HG02763 (cell line): Measurements from ENCODE around the gene SLC4A9.

Experiments
- ATAC-seq: cut with Tn5 transposase; IDR thresholded peaks from one replicate; pipeline ENCODE4 v1.9.1; 2021; ENCODE audit warnings: mild to moderate bottlenecking, moderate library complexity; ENCODE audit not compliant: unreplicated experiment

Gene SLC4A9

DNA sequence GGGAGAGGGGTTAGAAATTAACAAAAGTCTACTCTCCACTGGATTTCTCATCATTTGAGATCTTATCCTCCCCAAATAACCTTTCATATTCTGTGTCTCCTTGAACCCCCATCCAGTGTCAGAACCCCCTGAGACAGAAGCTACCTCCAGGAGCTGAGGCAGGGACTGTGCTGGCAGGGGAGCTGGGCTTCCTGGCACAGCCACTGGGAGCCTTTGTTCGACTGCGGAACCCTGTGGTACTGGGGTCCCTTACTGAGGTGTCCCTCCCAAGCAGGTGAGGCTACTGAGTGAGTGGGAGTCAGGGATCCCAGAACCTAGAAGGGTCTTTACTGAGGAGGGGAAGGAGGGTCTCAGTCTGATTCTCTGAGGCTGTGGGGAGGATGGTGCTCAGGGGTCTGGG lies 1.9 kb downstream of the SLC4A9 start:
- no peak for ATAC-seq

DNA sequence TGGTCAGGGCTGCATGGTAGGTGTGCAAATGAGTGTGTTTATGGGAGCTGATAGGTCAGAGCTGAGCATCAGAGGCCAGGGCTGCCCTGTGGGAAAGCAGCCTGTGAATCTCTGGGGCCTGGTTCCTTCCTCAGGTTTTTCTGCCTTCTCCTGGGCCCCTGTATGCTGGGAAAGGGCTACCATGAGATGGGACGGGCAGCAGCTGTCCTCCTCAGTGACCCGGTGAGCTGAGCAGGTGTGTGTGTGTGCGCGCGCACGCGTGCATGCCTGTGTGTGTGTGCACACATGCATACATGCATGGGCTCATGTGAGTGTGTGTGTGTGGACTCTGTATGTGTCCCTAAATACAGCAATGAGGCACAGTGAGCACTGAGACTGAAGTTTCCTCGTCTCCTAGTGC lies 2.3 kb downstream of the SLC4A9 start:
- ATAC-seq: no peak

DNA sequence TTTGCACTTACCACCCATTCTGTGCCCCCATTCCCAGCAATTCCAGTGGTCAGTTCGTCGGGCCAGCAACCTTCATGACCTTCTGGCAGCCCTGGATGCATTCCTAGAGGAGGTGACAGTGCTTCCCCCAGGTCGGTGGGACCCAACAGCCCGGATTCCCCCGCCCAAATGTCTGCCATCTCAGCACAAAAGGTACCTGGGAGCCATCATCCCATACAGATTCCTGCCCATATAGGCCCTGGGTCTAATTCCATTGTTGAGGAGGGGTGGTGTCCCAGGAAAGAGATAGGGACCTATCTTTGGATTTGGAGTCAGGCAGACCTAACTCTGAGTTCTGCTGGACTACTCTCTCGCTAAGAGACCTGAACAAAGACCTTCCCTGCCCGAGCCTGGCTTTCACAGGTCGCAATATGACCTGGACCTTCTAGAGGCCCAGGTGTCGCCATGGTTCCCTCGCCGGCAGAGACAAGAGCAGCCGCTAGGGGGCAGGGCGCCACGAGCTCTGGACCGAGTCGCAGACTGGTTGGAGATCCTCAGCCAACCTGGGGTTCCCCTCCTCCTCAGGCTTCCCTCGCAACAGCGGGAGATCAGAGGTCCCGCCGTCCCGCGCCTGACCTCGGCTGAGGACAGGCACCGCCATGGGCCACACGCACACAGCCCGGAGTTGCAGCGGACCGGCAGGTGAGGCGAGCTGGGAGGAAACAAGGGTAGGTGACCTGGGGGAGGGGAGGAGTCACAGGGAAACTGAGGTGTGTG lies 3.1 kb downstream of the SLC4A9 start:
- peak; percentile 80 for ATAC-seq

DNA sequence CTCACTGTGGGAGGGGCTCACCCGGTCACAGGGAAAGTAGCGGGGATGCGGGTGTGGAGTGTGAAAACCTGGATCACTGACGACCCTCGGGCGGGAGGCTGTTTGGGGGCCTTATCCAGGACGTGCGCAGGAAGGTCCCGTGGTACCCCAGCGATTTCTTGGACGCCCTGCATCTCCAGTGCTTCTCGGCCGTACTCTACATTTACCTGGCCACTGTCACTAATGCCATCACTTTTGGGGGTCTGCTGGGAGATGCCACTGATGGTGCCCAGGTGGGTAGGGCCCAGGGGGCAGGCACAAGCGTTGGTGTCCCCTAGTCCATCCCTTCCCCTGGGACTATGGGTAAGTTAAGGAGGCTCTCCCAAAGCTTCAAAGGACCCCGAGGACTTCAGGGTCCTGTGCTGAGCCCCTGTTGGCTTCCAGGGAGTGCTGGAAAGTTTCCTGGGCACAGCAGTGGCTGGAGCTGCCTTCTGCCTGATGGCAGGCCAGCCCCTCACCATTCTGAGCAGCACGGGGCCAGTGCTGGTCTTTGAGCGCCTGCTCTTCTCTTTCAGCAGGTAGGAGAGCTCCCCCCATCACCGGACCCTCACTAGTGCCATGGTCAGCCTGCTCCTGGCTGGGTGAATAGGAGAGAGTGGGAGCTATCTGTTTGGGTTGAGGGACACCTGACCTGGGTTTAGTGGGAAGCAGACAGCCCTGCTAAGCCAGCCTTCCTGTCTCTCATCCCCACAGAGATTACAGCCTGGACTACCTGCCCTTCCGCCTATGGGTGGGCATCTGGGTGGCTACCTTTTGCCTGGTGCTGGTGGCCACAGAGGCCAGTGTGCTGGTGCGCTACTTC lies 3.9 kb downstream of the SLC4A9 start:
- ATAC-seq: no peak

DNA sequence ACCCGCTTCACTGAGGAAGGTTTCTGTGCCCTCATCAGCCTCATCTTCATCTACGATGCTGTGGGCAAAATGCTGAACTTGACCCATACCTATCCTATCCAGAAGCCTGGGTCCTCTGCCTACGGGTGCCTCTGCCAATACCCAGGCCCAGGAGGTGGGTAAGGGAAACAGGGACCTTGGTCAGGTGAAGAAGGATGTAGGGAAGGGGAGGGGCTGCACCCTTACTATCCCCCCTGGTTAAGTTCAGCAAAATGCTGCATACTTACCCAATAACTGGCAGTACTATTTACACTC lies 4.4 kb downstream of the SLC4A9 start:
- no peak for ATAC-seq

DNA sequence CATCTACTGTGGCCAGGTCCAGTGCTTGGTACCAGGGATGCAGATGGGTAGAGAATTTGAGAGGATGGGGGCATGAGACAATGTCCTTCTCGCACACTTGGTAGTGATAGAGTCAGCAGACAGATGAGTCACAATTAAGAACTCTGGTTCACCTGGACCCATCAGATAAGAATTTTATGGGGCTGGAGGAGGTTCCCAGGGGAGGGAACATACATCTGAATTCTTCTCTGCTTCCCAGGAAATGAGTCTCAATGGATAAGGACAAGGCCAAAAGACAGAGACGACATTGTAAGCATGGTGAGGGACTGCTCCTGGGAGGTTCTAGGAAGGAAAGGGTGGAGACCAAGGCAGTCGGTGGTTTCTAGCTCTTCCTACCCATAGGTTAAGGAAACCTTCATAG lies 5.3 kb downstream of the SLC4A9 start:
- no peak for ATAC-seq

DNA sequence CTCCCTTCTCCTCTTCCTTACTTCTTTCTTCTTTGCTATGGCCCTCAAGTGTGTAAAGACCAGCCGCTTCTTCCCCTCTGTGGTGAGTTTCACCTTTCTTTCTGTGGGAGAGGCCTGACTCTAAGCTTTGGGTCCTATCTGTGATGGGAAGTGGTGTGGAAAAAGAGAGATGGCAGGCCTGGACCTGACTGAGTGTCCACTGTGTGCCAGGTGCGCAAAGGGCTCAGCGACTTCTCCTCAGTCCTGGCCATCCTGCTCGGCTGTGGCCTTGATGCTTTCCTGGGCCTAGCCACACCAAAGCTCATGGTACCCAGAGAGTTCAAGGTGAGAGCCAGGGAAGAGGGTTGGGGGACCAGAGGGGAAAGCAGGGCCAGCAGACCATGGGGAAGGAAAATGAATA lies 5.9 kb downstream of the SLC4A9 start:
- ATAC-seq: no peak

DNA sequence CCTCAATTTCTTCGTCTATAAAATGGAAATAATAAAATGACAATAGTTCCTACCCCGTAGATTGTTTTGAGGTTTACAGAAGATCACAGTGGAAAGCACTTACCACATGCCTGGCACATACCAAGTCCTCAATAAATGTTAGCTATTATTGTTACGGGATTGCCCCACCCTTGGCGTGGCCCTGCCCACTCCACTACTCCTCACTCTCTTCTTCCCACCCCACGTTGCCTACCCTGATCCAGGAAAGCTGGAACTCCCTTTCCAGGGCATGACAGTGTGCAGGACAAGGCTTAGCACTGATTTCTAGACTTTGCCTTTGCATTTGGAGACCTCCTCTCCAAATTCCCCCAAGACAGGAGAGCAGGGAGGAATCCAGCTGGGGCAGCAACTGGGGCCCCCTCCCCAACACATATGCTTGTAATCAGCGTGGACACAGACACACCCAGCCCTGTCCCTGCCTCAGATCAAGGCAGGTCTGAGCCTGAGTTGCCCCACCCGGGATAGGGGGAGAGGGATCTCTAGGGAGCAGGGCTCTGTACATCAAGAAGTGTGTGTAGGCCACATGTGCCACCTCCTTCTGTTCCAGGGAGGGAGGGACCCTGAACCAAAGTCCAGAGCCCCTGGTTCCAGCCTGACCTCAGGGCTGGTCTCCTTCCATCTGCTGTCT lies 6.7 kb downstream of the SLC4A9 start:
- no peak for ATAC-seq

DNA sequence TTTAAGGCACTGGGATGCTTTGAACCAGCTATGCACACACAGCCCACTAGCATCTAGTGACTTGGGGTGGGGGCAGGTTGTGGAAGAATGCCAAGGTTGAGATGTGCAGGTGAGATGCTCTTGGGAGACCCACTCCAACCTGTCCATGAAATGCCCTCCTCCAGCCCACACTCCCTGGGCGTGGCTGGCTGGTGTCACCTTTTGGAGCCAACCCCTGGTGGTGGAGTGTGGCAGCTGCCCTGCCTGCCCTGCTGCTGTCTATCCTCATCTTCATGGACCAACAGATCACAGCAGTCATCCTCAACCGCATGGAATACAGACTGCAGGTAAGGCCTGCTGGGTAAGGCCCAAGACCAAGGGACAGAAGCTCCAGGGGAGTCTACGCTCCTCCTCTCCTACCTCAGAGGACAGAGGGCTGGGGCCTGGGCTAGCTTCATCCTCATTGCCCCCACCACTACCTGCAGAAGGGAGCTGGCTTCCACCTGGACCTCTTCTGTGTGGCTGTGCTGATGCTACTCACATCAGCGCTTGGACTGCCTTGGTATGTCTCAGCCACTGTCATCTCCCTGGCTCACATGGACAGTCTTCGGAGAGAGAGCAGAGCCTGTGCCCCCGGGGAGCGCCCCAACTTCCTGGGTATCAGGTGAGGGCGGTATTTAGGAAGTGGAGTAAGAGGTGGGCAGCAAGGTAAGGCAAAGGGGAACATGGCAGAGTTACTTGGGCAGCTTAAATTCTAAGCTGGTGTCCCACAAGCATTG lies 7.4 kb downstream of the SLC4A9 start:
- no peak for ATAC-seq

DNA sequence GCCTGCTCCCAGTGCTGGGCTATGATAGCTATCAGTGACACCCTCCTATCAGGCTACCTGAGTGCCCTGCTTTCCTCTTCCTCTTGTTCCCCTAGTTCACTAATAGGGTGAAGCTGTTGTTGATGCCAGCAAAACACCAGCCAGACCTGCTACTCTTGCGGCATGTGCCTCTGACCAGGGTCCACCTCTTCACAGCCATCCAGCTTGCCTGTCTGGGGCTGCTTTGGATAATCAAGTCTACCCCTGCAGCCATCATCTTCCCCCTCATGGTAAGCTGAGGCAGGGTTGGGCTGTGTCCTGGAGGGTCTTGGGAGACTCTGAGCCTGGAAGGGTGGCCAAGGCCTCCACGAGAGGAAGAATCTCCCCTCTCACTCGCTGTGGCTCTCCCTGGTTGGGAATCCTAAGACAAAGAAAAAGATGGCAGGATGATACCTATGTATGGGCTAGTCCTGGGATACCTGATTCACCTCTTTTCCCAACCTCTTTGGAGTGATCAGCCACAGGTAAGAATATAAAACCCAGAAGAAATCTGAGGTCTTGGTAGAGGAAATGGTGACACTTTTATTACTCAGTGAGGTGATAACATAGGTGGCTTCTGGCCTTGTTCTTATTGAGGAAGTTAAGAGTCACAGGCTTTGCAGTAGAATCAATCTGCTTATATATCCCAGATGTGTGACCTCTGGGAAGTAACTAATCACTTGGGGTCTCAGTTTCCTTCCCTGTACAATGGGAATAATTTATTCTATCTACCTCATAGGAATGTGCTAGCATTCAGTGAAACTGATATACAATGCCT lies 11.6 kb downstream of the SLC4A9 start:
- ATAC-seq: no peak

DNA sequence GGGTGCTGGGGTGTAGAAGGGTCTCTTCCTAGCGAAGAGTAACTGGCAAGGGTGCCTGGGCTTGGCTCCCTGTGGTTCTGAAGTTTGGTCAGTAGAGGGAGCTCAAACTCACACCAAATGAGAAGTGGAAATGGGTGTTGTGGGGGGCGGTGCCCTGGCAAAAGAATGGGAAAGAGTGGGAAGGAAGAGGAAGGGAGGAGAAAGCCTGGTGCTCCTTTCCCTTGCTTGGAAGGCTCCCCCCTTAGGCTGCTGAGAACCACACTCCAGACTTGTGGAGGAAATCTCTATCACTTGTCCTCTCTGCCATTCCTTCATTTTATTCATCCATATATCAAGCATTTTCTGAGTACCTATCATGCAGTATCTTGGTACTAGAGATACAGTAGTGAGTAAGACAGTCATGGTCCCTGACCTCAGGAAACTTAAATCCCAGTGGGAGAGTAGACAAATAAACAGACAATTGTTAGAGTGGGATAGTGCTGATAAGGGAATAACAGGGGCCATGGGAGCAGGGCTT lies 13.0 kb downstream of the SLC4A9 start:
- peak; percentile 50 for ATAC-seq

DNA sequence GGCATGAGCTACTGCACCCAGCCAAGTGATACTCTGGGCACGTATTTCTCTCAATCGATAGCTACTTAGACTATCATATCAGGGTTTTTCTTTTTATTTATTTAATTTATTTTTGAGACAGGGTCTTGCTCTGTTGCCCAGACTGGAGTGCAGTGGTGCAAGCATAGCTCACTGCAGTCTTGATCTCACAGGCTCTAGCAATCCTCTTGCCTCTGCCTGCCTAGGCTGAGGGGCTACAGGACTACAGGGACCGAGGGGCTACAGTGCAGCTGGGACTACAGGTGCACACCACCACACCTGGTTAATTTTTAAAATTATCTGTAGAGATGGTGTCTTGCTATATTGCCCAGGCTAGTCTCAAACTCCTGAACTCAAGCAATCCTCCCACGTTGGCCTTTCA lies 21.4 kb downstream of the SLC4A9 start:
- no peak for ATAC-seq

DNA sequence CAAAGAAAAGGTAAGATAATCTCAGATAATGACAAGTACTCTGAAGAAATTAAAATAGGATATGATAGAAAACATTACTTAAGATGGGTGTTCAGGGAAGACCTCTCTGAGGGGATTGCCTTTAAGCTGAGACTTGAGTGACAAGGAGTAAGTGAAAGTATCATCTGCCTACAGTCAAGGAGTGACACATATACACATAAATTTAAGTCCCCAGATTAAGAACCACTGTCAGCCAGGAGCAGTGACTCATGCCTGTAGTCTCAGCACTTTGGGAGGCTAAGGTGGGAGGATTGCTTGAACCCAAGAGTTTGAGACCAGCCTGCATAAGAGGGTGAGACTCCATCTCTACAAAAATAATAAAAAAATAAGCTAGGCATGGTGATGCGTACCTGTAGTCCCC lies 22.0 kb downstream of the SLC4A9 start:
- no peak for ATAC-seq

DNA sequence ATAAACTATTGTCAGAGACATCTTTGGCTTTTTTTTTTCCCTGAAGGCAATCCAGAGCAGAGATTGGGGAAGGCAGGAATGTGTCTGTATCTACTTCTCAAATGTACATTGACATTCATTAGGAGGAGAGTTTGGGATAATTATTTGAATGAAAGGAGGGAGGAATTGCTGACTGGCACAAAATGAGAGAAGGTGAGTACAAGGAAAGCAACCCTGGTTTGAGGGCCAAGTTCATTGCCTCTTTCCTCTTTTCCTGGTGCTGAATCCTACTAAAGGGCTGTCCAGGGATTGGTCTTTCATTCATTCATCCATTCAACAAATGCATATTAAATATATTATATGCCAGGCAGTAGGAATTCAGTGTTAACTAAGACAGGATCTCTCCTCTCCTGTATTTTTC lies 22.9 kb downstream of the SLC4A9 start:
- ATAC-seq: no peak

DNA sequence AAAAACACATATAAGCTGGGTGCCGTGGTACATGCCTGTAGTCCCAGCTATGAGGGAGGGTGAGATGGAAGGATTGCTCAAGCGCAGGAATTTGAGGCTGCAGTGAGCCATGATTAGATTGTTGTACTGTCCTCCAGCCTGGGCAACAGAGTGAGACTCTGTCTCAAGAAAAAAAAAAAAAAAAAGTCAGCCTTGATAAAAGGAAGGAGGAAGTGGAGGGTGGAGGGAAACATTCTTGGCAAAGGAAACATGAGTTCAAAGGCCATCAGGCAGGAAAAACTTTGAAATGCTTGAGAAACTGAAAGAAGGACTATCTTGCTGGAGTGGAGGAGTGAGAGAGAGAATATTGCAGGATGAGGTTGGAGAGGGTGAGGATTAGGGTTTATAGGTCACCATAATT lies 23.3 kb downstream of the SLC4A9 start:
- ATAC-seq: no peak

DNA sequence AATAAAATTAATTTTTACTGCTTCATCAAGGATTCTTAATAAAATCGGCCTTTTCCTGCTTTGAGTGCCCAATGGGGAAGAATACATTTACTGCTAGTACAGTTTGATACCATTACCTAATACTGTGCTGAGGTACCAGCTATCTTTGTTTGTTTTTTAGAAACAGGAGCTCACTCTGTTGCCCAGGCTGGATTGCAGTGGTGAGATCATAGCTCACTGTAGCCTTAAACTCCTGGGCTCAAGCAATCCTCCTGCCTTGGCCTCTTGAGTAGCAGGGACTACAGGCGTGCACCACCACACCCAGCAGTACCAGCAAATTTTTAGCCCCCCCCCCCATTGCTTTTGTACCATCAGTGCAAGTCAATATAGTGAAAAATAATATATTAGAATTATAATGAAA lies 28.1 kb downstream of the SLC4A9 start:
- ATAC-seq: no peak

DNA sequence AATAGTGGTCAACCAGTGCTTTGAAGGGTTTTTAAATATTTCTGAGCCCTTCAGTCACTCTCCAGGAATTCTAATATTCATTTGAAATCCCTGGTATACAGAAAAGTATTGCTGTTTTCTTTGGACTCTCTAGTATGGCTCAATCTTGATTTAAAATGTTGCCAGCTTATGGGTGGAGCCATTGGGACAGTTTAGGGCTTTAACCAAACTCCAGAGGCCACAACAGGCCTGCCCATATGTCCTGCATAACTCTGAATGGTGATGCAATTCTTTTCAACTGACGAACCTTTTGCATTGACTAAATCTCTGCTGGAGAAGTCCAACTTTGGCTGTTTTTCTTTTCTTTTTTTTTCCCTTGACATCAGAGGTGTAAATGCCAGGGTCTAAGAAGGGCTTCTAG lies 31.3 kb downstream of the SLC4A9 start:
- ATAC-seq: no peak

DNA sequence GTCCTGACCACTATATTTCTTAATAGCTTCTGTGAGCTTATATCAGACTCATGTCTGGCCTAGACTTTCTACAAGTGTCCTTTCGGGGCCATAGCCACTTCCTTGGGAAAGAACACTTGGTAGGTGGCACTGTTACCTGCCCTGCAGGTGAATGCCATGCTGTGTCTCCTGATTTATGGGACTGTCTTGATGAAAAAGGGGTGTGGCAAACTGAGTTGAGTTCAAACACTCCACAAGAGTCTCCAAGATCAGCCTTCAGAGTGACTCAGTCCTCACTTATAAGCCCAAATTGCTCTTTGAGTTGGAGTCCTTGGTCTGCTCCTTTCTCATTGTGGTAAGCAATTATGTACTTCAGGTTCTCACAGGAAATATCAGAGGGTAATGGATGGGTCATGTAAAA lies 31.7 kb downstream of the SLC4A9 start:
- no peak for ATAC-seq

DNA sequence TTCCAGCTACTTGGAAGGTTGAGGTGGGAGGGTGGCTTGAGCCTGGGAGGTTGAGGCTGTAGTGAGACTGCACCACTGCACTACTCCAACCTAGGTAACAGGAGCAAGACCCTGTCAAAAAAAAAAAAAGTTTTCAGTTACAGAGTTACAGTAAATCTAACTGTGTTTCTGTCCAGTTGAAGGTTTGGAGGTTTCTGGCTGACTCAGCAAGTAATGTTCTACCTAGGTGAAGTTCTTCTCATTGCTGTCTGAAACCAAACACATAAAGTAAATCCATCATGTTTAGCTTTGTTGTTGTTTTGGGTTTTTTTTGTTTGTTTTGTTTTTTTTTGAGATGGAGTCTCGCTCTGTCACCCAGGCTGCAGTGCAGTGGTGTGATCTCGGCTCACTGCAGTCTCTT lies 33.7 kb downstream of the SLC4A9 start:
- no peak for ATAC-seq

DNA sequence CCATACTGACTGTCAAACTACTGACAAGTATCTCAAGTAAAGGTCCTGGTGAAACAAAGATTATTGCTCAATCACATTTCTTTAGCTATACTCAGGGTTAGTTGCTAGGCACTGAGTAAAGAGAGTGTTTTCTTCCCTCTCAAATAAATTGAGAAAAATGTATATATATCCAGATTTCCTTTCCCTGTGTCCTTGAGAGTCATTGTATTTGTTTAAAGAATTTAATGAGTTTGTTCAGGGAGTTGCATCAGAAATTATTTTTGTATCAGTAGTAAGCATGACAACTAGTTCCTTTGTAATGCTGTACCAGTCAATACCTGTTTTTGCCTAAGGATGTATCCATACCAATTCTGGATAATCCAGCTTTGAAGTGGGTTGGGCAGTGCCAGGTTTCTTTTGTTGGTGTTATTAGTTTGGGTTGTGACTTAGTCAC lies 38.4 kb downstream of the SLC4A9 start:
- ATAC-seq: no peak
